HepG2 (cell line): ENCODE data around the gene ARHGDIA. TPM values are rescaled to one million over a fixed set of nuclear protein-coding genes. Genes with fewer than 3 reads are reported as not detected.
A peak's percentile ranks its signal among the peaks of the same experiment; 100 is the strongest.

Experiments used
- HCFC1 ChIP-seq: fragments of 150-350 bp; IDR thresholded peaks from 2 replicates; pipeline ENCODE4 v1.6.1; 2014; ENCODE audit warnings: low read depth, low read length
- KAT7 ChIP-seq: IDR thresholded peaks from 2 replicates; pipeline ENCODE4 v1.6.1; 2018; ENCODE audit warnings: borderline replicate concordance, missing compliant biosample characterization
- MED8 ChIP-seq: sonication (generic); formaldehyde crosslinking; IDR thresholded peaks from 2 replicates; pipeline ENCODE4 v1.8.1; 2023; ENCODE audit warnings: mild to moderate bottlenecking, missing genetic modification reagents; ENCODE audit not compliant: insufficient replicate concordance
- MXD4 ChIP-seq: IDR thresholded peaks from 2 replicates; pipeline ENCODE4 v1.6.1; 2016; ENCODE audit warnings: mild to moderate bottlenecking, missing biosample characterization, missing genetic modification reagents
- MXI1 ChIP-seq: IDR thresholded peaks from 3 replicates; pipeline ENCODE4 v1.6.1; 2012; ENCODE audit warnings: low read depth, low read length, inconsistent platforms, borderline replicate concordance
- MZF1 ChIP-seq: sonication (generic); formaldehyde crosslinking; IDR thresholded peaks from 2 replicates; pipeline ENCODE4 v1.8.1; 2023; ENCODE audit warnings: mild to moderate bottlenecking, missing genetic modification reagents, borderline replicate concordance
- RARG ChIP-seq: sonication (generic); formaldehyde crosslinking; IDR thresholded peaks from 2 replicates; pipeline ENCODE4 v1.4.0; 2020; ENCODE audit warnings: low read depth, mild to moderate bottlenecking, missing genetic modification reagents
- SAP130 ChIP-seq: IDR thresholded peaks from 2 replicates; pipeline ENCODE4 v1.6.1; 2016; ENCODE audit warnings: low read depth
- TFDP2 ChIP-seq: sonication (generic); formaldehyde crosslinking; IDR thresholded peaks from 2 replicates; pipeline ENCODE4 v1.4.0; 2020; ENCODE audit warnings: missing genetic modification reagents
- ZNF160 ChIP-seq: sonication (generic); formaldehyde crosslinking; IDR thresholded peaks from 2 replicates; pipeline ENCODE4 v1.8.0; 2022; ENCODE audit warnings: mild to moderate bottlenecking, inconsistent platforms, missing genetic modification reagents
- ZNF317 ChIP-seq: sonication (generic); formaldehyde crosslinking; IDR thresholded peaks from 2 replicates; pipeline ENCODE4 v1.5.0; 2020; ENCODE audit warnings: mild to moderate bottlenecking, missing genetic modification reagents
- ZNF501 ChIP-seq: sonication (generic); formaldehyde crosslinking; IDR thresholded peaks from 2 replicates; pipeline ENCODE4 v1.5.1; 2020; ENCODE audit warnings: mild to moderate bottlenecking, moderate library complexity, missing genetic modification reagents
- ZNF687 ChIP-seq: sonication (generic); formaldehyde crosslinking; IDR thresholded peaks from 2 replicates; pipeline ENCODE4 v1.5.1; 2020; ENCODE audit warnings: mild to moderate bottlenecking, missing genetic modification reagents, moderate library complexity
- ZNF773 ChIP-seq: sonication (generic); formaldehyde crosslinking; IDR thresholded peaks from 2 replicates; pipeline ENCODE4 v1.4.0; 2020; ENCODE audit warnings: missing genetic modification reagents, borderline replicate concordance
- ZNF839 ChIP-seq: sonication (generic); formaldehyde crosslinking; IDR thresholded peaks from 2 replicates; pipeline ENCODE4 v1.4.0; 2020; ENCODE audit warnings: missing genetic modification reagents, mild to moderate bottlenecking, borderline replicate concordance
- ZSCAN21 ChIP-seq: sonication (generic); formaldehyde crosslinking; IDR thresholded peaks from 2 replicates; pipeline ENCODE4 v1.8.0; 2022; ENCODE audit warnings: mild to moderate bottlenecking, missing genetic modification reagents, moderate library complexity, borderline replicate concordance
- polyA plus RNA-seq, 8 experiments: library from polyadenylated mRNA; depleted of rRNA in 3 of 8; stranded (reverse) in 7 of 8; unstranded in 1 of 8; fragments of >200 nt; fragmentation: Illumina TruSeq in 4 of 8; extraction: Trizol in 4 of 8; gene quantifications; 2 replicates each; pipeline versions ENCODE4 v1.2.1 to v1.2.3, GENCODE V29; 2011 to 2016; ENCODE audit warnings: low read depth in 4 of 8, missing spikeins in 1 of 8, mixed read lengths in 1 of 8; ENCODE audit not compliant: insufficient read depth in 1 of 8
- total RNA-seq, 5 experiments: library from RNA; depleted of rRNA; stranded (reverse); fragments of >200 nt; fragmentation: Illumina TruSeq; extraction: Trizol; gene quantifications; 2 replicates each; pipeline ENCODE4 v1.2.3, GENCODE V29; 2016; ENCODE audit warnings: low read depth in 1 of 5
- TF ChIP-seq, protein P1 (sequence below): IDR thresholded peaks from 2 replicates; pipeline ENCODE4 v1.6.1; 2016; ENCODE audit warnings: control low read depth
- TF ChIP-seq, protein P2 (sequence below): sonication (generic); formaldehyde crosslinking; IDR thresholded peaks from 2 replicates; pipeline ENCODE4 v1.4.0; 2020; ENCODE audit warnings: missing genetic modification reagents
- TF ChIP-seq, protein P3 (sequence below): sonication (generic); formaldehyde crosslinking; IDR thresholded peaks from 2 replicates; pipeline ENCODE4 v1.5.0; 2020; ENCODE audit warnings: missing genetic modification reagents

The ARHGDIA gene
- total and polyA plus RNA-seq, 2 of the 13 experiments (the other 11 are each of a cell fraction or from before 2014, with no cell fraction given), result 40.0 to 64.0 TPM

DNA sequence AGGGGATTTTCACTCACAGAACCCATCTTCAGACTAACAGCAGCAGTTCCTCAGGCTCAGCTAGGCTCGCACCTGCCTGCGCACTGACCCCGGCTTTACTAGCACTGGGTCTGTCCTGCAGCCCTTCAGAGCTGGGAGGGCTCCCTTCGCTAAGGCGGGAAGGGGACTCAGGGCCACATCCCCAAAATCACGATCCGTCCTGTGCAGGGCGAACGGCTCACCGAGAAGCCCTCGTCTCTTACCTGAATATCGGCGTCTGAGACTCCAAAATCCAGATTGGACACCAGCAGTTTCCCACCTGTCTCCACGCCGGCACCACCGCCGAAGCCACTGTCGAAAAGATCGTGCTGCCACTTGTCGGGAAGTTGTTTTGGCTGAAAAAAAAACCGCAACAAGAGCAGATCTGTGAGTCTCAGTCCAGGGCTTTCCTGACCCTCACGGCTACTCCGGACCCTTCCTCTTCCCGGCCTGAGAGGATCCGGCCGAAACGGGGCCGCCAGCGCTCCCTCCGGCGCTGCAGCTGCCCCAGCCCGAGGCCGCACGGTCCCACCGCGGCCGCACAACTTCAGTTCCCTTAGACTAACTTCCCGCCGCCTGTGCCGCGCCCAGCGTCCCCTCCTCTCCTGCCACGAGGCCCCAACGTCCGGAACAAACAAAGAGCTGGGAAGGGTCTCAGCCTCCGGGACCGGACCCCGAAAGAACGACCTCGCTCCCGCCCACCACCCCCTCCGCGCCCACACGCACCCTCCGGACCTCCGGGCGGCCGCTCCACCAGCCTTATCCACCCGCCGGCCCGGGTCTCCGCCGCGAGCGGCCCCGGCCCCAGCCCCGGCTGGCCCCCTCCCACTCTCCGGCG, 19.5 kb upstream of the ARHGDIA start (continued):
- TF ChIP-seq RARG (CRISPR knock-in tag) (no peak), MXD4 (CRISPR knock-in tag) (no peak), KAT7 (no peak), MED8 (CRISPR knock-in tag) (no peak), ZNF317 (CRISPR knock-in tag) (no peak), HCFC1 (no peak), ZNF160 (CRISPR knock-in tag) (no peak), ZNF773 (CRISPR knock-in tag) (peak; percentile 31; the same call in 1 of the 2 replicates), MXI1 (no peak; the same call in 2 of the 3 replicates), MZF1 (CRISPR knock-in tag) (0 out of 2 replicates have a peak, but pooled peaks have one; percentile 94), ZNF687 (CRISPR knock-in tag) (peak; percentile 42), ZNF839 (no peak), ZSCAN21 (CRISPR knock-in tag) (no peak), SAP130 (CRISPR knock-in tag) (peak; percentile 33; the same call in 1 of the 2 replicates), ZNF501 (CRISPR knock-in tag) (no peak; the same call in 1 of the 2 replicates), TFDP2 (CRISPR knock-in tag) (0 out of 2 replicates have a peak, but pooled peaks have one; percentile 19)
- TF ChIP-seq, protein P1, sequence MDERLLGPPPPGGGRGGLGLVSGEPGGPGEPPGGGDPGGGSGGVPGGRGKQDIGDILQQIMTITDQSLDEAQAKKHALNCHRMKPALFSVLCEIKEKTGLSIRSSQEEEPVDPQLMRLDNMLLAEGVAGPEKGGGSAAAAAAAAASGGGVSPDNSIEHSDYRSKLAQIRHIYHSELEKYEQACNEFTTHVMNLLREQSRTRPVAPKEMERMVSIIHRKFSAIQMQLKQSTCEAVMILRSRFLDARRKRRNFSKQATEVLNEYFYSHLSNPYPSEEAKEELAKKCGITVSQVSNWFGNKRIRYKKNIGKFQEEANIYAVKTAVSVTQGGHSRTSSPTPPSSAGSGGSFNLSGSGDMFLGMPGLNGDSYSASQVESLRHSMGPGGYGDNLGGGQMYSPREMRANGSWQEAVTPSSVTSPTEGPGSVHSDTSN (CRISPR knock-in tag), result no peak
- TF ChIP-seq, protein P2, sequence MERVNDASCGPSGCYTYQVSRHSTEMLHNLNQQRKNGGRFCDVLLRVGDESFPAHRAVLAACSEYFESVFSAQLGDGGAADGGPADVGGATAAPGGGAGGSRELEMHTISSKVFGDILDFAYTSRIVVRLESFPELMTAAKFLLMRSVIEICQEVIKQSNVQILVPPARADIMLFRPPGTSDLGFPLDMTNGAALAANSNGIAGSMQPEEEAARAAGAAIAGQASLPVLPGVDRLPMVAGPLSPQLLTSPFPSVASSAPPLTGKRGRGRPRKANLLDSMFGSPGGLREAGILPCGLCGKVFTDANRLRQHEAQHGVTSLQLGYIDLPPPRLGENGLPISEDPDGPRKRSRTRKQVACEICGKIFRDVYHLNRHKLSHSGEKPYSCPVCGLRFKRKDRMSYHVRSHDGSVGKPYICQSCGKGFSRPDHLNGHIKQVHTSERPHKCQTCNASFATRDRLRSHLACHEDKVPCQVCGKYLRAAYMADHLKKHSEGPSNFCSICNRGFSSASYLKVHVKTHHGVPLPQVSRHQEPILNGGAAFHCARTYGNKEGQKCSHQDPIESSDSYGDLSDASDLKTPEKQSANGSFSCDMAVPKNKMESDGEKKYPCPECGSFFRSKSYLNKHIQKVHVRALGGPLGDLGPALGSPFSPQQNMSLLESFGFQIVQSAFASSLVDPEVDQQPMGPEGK (CRISPR knock-in tag), result no peak
- TF ChIP-seq, protein P3, sequence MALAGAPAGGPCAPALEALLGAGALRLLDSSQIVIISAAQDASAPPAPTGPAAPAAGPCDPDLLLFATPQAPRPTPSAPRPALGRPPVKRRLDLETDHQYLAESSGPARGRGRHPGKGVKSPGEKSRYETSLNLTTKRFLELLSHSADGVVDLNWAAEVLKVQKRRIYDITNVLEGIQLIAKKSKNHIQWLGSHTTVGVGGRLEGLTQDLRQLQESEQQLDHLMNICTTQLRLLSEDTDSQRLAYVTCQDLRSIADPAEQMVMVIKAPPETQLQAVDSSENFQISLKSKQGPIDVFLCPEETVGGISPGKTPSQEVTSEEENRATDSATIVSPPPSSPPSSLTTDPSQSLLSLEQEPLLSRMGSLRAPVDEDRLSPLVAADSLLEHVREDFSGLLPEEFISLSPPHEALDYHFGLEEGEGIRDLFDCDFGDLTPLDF, result no peak
